Measurements from ENCODE around the gene PRR33.
A peak's percentile ranks its signal among the peaks of the same experiment; 100 is the strongest.

The PRR33 gene

DNA sequence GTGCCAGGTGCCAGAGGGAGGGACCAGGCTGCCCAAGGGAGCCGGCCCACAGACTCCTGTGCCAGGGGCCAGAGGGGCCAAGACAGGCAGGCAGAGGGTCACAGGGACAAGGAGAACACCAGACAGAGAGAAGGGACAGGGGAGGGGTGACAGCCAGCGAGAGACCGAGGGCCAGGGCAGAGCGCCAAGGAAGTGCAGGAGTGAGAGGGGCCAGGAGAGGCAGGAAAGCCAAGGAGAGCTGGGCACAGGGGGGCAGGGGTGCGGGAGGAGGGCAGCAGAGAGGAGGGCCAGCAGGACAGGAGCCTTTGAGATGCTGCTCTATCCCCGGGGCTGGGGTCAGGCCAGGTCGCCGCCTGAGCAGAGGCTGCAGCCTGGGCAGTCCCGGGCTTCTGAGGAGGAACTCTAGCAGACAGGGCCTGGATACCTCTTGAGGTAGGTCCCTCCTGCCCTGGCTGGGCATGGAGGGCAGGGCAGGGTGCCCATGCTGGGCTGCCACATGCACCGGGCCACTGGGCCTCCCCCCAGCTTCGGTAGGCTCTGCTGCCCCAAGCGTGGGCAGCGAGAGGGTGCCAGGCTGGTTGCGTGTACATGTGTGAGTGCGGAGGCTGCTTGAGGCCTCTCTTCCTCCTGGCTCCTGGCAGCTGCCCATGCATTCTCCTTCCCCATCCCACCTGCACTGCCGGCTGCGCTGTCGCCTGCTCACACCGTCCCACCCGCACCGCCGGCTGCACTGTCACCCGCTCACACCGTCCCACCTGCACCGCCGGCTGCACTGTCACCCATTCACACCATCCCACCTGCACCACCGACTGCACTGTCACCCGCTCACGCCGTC lies 26.6 kb downstream of the PRR33 start:
- no peak for DNase-seq (ENCODE audit: low read depth in 4 of 4, low spot score in 1 of 4)

DNA sequence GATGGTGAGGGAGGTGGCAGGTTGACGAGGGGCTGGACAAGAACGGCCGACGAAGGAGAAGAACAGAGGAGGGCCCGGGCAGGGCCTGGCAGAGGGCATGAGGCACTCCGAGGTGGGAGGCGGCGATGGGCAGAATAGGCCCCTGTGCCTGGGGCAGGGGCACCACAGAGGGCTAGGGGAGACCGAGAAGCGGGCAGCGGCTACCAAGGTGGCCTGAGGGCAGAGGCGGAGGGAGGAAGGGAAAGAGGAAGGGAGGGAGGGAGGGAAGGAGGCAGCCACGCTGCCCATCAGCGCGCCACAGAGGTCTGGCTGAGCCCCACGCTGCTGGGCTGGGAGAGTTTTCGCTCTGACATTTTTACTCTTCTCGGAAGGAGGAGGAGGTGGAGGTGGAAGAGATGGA lies 27.5 kb downstream of the PRR33 start:
- DNase-seq (ENCODE audit: low read depth in 4 of 4, low spot score in 1 of 4): no peak

DNA sequence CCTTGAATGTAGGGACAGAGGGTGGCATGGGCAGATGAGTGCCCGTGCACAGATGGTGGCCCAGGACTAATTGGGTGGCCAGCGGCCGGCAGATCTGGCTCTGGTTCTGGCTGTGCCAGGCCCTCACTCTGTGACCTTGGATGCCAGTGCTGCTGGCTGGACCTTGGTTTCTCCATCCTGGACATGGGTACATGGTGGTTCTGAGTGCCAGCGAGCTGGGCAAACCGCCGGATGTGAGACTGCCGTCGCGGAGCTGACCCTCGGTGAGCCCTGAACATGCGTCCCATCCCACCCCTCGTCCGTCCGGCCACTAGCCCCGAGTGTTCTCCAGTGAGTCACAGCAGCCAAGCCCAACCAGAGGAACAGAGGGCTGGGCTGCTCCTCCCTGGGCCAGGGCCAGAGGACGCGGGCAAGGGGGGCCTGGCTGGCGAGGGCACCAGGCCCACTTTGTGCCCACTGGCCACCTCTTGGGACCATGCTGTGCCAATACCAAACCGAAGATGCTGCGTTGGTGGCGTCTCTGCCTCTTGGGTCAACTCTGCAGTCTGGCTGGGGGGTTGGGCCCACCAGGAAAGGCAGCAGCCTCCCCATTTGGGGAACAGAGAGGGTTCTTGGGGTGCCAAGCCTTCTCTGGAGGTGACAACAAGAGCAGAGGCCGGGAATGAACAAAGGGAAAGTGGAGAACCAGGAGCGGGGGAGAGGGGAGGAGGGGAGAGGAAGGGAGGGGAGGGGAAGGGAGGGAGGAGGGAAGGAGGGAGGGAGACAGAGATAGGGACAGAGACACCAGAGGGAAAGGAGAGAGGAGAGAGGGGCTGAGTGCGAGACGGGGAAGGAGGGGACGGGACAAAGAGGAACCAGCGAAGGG lies 28.1 kb downstream of the PRR33 start:
- DNase-seq (ENCODE audit: low read depth in 4 of 4, low spot score in 1 of 4): no peak

DNA sequence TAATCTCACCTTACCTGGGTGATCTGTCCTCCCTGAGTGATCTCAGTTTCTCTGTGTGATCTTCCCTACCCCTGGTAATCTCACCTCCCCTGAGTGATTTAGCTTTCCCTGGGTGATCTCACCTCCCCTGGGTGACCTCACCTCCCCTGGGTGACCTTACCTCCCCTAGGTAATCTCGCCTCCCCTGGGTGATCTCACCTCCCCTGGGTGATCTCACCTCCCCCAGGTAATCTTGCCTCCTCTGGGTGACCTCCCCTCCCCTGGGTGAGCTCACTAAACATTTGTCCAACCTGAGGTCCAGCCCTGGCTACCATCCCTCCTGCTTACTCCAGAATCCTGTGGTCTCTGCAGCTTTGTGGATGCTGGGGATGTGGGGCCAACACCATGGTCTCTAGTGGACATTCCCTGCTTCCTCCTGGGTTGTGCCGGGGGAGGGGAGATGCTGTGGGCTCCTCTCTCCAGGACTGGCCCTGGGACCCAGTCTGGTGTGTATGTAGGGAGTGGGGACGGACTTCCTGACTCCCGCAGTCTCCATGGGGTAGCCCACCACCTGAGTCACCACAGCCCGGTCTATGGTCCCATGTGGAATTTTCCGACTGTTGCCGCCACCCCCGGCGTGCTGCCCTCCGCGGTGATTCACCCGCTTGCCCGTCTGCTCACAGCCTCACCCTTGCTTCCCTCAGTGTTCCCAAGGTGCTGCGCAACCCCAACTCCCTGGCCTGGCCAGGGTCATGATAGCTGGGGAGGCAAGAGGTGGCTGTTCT lies 28.9 kb downstream of the PRR33 start:
- no peak for DNase-seq (ENCODE audit: low read depth in 4 of 4, low spot score in 1 of 4)

DNA sequence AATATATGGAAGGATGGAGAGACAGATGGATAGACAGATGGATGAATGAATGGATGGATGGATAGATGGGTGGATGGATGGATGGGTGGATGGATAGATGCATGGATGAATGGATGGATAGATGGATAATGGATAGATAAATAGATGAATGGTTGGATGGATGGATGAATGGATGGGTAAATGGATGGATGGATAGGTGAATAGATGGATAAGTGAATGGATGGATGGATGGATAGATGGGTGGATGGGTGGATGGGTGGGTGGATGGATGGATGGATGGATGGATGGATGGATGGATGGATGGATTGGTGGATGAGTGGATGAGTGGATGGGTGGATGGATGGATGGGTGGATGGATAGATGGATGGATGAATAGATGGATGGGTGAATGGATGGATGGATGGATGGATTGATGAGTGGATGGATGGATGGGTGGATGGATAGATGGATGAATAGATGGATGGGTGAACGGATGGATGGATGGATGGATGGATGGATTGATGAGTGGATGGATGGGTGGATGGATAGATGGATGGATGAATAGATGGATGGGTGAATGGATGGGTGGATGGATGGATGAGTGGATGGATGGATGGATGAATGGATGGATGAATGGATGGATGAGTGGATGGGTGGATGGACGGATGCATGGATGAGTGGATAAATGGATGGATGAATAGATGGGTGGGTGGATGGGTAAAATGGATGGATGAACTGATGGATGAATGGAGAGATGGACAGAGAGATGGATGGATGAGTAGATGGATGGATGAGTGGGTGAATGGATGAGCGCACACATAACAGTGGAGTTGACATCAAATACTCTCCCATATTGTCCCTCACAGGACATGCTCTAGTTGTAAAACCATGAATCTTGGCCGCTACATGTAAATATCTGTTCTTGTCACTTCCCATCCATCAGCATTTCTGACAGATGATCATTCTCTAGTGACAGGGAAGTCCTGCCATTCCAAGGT lies 30.0 kb downstream of the PRR33 start:
- DNase-seq (ENCODE audit: low read depth in 4 of 4, low spot score in 1 of 4): no peak

DNA sequence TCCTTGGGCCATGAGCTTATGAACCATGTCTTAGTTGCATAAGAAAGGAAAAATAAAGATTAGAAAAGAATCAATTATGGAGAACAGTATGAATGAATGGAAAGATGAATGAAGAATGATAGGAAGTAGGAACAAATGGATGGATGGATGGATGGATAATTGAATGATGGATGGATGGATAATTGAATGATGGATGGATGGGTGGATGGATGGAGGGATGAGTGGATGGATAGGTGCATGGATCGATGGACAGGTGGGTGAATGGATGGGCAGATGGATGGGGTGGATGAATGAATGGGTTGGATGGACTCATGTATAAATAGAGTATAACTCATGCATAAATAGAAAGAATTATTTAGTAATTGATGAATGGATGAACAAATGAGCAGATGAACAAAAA lies 31.6 kb downstream of the PRR33 start:
- DNase-seq (ENCODE audit: low read depth in 4 of 4, low spot score in 1 of 4): no peak

DNA sequence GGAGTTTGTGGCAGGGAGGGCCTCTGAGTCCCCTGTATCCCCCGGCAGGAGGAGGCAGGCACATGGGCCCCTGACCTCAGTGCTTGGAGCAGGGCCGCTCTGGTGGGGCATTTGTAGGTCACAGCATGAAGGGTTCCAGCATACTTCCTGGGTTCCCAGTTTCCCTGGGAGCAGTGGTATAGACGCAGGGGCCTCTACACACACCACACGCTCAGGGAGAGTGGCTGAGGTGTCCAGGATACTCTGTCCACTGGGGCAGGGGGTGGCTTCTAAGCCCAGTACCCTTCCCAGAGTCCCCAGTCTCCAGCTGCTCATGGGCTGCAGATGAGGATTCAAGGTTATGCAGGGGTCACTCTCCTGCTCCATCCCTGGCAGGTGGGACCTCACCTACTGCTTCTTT lies 32.7 kb downstream of the PRR33 start:
- DNase-seq (ENCODE audit: low read depth in 4 of 4, low spot score in 1 of 4): no peak

DNA sequence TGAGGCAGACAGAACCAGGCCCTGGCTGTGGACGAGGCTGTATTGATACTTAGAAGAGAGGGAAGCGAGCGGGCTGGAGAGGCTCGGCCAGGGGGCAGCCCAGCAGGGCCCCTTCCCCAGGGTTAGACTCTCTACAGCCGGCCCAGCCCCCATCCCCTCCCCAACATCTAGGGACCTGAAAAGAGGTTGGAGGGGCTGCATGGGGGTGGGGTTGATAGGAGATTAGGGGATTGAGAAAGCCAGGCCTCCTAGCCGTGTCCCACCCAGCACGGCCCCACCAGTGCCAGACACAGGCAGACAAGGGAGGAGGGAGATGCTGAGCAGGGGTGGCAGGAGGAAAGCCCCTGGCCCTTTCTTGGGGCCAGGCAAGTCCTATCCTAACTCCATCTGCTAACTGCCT lies 33.1 kb downstream of the PRR33 start:
- DNase-seq (ENCODE audit: low read depth in 4 of 4, low spot score in 1 of 4): no peak

DNA sequence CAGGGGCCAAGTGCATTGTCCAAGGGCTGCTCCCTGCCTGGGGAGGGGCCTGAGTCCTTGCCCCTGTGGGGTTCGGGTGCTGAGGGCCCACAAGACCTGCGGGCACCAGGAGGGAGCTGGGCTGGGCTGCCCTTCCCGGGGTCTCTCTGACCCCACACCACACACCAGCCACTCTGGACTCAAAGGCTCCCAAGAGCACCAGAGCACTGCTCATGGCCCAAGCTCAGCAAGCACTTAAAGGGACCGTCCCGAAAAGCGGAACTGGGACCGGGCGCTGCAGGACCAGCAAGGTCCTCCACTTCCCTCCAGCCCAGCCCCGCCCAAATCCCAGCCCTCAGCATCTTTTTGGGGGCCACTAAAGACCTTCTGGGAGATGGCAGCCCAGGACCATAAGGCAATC lies 33.5 kb downstream of the PRR33 start:
- DNase-seq (ENCODE audit: low read depth in 4 of 4, low spot score in 1 of 4): no peak

DNA sequence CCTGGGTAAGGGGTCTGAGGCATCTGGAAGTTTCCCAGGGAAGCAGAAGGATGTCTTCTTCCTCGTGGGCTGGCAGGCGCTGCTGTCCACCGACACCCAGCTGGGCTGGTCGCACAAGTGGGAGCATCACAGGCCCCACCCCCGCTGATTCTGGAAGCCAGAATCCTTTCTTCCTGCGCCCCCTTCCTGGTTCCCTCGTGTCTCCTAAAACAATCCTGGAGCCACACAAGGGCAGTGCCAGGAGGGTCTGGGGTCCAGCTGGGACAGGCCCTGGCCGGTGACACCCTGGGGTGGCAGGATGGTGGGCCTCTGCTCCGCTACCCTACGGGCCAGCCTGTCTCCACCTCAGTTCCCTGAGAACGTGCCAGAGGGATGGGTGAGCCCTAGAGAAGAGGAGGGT lies 34.6 kb downstream of the PRR33 start:
- no peak for DNase-seq (ENCODE audit: low read depth in 4 of 4, low spot score in 1 of 4)

DNA sequence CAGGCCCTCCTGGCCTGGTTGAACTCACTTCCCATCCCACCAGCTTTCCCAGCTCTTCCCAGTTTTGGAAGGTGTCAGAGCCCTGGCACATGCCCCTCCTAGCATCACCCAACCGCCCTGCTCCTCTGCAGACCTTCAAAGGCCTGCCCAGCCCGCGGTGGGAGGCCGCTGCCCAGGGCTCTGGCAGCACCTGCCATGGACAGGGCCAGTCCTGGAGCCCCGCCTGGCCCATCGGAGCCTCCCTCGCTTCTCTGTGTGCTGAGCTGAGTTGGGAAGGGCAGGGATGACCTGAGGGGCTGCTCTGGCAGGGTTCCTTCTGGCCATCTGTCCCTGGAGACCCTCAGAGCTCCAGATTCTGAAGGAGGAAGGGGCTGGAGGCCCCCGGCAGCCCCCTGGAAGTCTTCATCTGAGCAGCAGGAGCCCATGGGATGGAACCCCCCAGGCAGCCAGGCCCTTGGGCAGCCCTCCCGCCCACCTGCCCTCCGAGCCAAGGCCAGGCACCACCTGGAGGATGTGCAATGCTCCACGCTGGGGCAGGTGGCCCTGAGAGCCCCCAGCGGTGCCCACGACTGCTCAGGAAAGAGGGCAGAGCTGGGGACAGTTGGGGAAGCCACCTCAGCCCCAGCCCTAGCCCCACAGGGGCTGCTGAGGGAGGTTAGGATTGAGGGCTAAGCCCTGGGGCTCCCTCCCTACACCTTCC lies 35.2 kb downstream of the PRR33 start:
- no peak for DNase-seq (ENCODE audit: low read depth in 4 of 4, low spot score in 1 of 4)

DNA sequence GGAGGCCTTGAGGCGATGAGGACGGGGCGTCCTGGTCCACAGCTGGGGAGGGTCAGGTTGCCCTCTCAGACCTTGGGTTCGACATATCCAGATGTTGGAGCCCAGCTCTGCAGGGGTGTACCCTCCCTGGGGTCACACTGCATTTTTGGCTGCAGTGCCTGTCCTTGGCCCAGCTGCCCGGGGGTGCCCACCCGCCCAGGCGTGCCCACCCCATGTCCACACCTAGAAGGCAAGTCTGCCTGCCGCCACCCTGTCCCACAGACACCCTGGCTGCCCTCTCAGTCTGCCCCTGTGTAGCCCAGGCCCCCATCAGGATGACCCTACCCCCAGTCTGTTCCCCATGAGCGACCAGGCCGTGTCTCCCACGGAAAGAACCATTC lies 35.8 kb downstream of the PRR33 start:
- DNase-seq (ENCODE audit: low read depth in 4 of 4, low spot score in 1 of 4): no peak

DNA sequence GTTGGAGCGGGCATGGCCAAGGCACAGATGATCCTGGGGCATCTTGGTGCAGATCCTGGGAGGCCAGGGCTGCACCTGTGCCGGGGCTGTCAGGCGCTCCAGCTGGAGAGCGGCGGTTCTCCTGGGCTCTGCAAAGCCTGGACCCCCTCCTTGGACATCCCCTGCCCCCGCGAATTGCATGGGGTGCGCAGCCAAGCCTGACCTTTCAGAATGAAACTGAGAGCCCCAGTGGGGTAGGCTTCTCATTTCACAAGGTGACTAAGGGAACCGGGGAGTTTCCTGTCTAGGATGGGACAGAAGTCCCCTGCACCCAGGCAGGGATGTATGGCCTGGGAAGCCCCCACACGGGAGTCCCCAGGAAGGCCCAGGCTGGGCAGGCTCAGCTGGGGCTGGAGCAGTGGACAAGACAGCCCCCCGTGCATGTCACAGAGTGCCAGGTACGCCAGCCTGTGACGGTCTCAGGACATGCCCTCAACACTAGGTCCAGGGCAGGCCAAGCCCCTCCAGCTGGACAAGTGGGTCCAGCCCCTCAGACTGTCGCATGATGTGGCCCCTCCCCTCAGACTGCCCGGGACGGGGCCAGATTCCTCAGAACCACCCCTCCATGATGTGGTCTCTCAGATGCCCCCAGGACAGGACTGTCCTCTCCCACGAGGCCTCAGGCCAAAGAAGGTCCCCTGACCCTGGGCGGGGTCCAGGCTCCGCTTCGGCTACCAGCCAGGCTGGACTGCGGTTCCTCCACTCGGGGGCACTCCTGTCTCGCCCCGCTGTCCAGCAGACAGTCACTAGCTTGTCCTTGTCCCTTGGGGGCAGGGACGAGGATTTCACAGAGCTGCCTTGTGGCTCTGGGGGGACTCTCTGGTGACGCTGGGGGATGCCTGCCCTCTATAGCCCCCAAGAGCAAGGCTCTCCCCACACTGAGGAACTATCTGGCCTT lies 36.5 kb downstream of the PRR33 start:
- no peak for DNase-seq (ENCODE audit: low read depth in 4 of 4, low spot score in 1 of 4)

DNA sequence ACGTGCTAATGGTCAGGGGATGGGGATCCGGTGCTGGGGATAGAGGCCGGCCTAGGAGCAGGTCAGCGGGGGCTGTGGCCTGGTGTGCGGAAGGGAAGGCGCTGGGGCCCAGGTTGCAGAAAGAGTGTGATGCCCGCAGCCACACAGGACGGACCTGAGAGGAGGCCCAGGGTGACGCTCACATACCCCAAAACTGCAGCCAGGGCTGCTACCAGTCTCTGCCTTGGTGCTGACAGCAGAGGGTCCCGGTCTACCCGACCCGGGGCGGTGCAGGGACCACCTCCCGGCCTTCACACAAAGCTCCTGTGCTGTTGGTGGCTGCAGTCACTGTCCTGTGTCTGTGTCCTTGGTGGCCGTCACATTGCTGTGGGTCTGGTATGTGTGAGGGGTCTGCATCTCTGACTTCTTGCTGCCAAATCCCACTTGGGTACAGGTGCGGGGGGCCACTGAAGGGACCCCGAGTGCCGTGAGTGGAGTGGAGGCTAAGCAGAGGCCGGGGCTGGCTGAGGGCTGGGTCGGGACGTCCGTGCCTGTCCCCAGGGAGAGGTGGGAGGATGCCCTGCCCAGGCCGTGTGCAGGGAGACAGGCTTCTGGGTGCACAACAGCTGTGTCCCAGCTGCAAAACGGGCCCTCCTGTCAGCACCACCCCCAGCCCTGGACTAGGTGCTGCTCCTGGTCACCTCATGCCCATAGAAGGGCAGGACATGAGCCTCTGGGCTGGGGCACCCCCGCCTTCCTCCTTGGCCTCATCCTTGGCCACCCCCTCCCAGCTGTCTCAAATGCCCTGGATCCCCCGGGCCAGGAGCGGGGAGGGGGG lies 37.4 kb downstream of the PRR33 start:
- DNase-seq (ENCODE audit: low read depth in 4 of 4, low spot score in 1 of 4): no peak

DNA sequence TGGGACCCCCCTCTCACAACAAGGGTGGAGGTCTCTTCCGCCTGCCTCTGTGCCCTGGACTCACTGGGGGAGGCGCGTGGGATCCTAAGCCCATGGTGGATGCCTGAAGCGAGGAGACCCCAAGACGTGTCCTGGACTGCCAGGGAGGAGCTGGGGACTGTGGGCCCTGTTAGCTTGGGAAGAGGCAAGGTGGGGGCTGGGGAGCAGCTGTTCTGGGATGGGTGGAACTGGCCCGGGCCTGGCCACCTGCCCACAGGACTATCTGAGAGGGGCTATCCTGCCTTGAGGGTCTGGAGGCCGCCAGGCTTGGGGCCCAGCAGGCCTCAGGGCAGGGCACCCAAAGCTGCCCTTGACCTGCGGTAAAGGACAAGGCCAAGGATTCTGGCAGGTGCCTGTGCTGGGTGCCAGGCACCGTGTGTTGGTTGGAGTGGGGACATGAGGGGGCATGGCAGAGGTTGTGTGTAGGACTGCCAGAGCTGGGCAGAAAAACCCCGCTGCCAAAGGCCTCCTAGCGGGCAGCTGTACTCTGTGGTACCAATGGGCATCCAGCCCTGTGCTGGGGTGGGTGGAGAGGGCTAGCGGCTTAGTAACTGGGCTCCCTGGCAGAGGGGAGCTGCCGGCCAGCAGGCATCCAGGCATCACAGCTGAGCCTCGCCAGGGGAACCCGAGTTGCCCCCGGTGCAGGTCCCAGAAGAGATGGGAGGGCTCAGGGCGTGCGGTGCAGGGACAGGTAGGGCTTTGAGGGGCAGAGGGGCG lies 38.1 kb downstream of the PRR33 start:
- DNase-seq (ENCODE audit: low read depth in 4 of 4, low spot score in 1 of 4): no peak

DNA sequence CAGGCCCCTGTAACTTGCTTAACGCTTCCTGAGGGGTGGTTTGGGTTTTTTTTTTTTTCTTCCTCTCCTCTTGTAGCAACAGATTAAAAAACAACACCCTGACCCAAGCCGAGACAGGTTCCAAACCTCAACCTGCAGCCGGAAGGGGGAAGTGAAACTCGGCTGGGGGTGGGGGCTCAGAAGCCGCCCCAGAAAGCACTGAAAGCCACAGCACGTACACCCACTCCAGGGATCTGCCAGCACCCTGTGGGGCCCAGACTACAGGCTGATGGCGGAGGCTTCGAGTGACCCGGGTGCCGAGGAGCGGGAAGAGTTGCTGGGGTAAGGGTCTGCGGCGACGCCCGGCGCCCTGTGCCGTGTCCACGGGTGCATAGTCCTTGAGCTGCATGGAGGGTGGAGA lies 38.8 kb downstream of the PRR33 start, which contains the start of gene LSP1:
Gene LSP1, plus strand, starts transcription at position 208 of the 400 bp plus-strand sequence. Its CDS starts 61 bp downstream, at position 269.
- peak; percentile 46 to 78 (median 54) for DNase-seq (ENCODE audit: low read depth in 4 of 4, low spot score in 1 of 4)

DNA sequence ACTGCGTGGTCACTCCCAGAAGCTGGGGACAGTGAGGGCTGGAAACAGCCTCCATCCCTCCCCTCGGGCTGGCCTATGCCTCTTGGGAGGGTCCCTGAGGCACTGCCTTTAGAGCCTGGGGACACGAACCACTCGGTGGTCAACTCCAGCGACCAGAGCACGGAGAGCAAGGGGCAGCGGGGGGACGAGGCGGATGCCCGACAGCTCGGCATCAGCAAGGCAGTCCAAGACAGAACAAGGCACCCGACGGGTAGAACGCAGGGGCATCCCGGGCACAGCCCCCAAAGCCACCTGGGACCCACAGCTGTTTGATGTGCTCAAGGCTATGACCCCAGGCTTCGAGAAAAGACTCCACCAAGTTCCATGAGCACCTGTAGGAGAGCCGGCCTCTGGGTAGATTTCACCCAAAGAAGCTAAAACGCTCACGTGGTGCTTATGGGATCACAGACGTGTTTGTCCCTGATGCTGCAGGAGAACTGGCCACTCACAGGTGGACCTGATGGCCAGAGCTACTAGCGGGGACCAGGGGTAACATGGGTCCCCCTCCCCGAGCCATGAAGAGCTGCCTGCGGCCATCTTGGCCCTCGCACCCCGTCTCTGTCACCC lies 39.3 kb downstream of the PRR33 start:
- no peak for DNase-seq (ENCODE audit: low read depth in 4 of 4, low spot score in 1 of 4)
